A673 (cell line): ENCODE measurements around the gene ZNF214.

Experiments
- CTCF ChIP-seq: fragments of 300-800, 200-600 bp; sonication (generic); conservative IDR thresholded peaks from 2 replicates; pipeline ENCODE4 v1.5.1; 2017; ENCODE audit warnings: low read depth, mild to moderate bottlenecking, antibody characterized with exemption, low read length, moderate library complexity, mixed read lengths
- EZH2 ChIP-seq: fragments of 200-600 bp; sonication (generic); IDR thresholded peaks from 2 replicates; pipeline ENCODE4 v1.6.1; 2017; ENCODE audit warnings: borderline replicate concordance, low read depth, mild to moderate bottlenecking, mixed read lengths, antibody characterized with exemption, low read length; ENCODE audit not compliant: poor library complexity, severe bottlenecking

GRCh38 chr11:7032692-7033091, 12.5 kb upstream of the ZNF214 start:
- no peak for TF ChIP-seq CTCF
- no peak for TF ChIP-seq EZH2
